ENCODE measurements around the gene FHIT. TPM values are rescaled to one million over a fixed set of nuclear protein-coding genes. Genes with fewer than 3 reads are reported as not detected.
"Not testable (repeated sequence)": the region's sequence is repeated elsewhere in the genome, so short reads cannot be mapped to it uniquely, and the experiment has no call there.

The FHIT gene
- total and polyA plus RNA-seq, 11 donors: 4.2 to 26.8 (median 16.5) TPM

GRCh38 chr3:59936472-59936871, 1314.8 kb downstream of the FHIT start:
- 68 to 77% (median 75%) methylated on average over 3 of the region's 3 CpGs for WGBS, 4 donors
- intact Hi-C loops (cut with DNase I): loop anchor here in 1 of 10 donors (5.0 kb wide), 1 partner anchor 231 kb away; no protein-coding TSS in a partner anchor

GRCh38 chr3:59935025-59935424, 1316.2 kb downstream of the FHIT start:
- 53 to 75% (median 61%) methylated on average over 1 of the region's 1 CpG for WGBS, 4 donors
- DNase-seq (no peak), ATAC-seq (no peak)
- Histone ChIP-seq H3K4me1 (peaks cover 0 to 4% (median 0%) of the 10 kb centered on the region in 12 donors), H3K36me3 (no peaks in the 10 kb centered on the region), H3K4me3 (no peak overlapping the region), H3K9me3 (no peaks in the 10 kb centered on the region), H3K27ac (no peak overlapping the region), H3K27me3 (no peaks in the 10 kb centered on the region)
- TF ChIP-seq CTCF (IDR thresholded peaks at IDR 0.05): no peak
- TF ChIP-seq POLR2A (IDR thresholded peaks at IDR 0.05): no peak
- intact Hi-C loops (cut with DNase I): loop anchor here in 1 of 10 donors (5.0 kb wide), 1 partner anchor 232 kb away; no protein-coding TSS in a partner anchor

More at GRCh38 chr3:59936472-59936871, 1314.8 kb downstream of the FHIT start:
- DNase-seq (no peak), ATAC-seq (no peak)
- no peaks in the 10 kb centered on the region for H3K36me3 ChIP-seq
- H3K4me1 ChIP-seq: peaks cover 0 to 12% (median 0%) of the 10 kb centered on the region in 12 donors
- TF ChIP-seq CTCF (IDR thresholded peaks at IDR 0.05): no peak
- TF ChIP-seq POLR2A (IDR thresholded peaks at IDR 0.05): no peak
- H3K27ac ChIP-seq: no peak overlapping the region
- no peaks in the 10 kb centered on the region for H3K27me3 ChIP-seq
- H3K4me3 ChIP-seq: no peak overlapping the region
- H3K9me3 ChIP-seq: no peaks in the 10 kb centered on the region

GRCh38 chr3:59934560-59934959, 1316.7 kb downstream of the FHIT start:
- 82 to 84% (median 84%) methylated on average over 2 of the region's 2 CpGs for WGBS, 4 donors
- intact Hi-C loops (cut with DNase I); H3K4me1 ChIP-seq; H3K36me3 ChIP-seq; ATAC-seq; H3K27ac ChIP-seq; DNase-seq; H3K27me3 ChIP-seq; H3K9me3 ChIP-seq; H3K4me3 ChIP-seq: not testable (repeated sequence)

GRCh38 chr3:59930170-59930569, 1321.1 kb downstream of the FHIT start:
- DNase-seq (no peak), ATAC-seq (no peak)
- no peak overlapping the region for H3K27ac ChIP-seq
- H3K9me3 ChIP-seq: no peaks in the 10 kb centered on the region
- H3K36me3 ChIP-seq: no peaks in the 10 kb centered on the region
- TF ChIP-seq POLR2A (IDR thresholded peaks at IDR 0.05): no peak
- TF ChIP-seq CTCF (IDR thresholded peaks at IDR 0.05): no peak
- WGBS, 4 donors: 87 to 98% (median 89%) methylated on average over 2 of the region's 2 CpGs
- H3K4me1 ChIP-seq: no peaks in the 10 kb centered on the region
- no peaks in the 10 kb centered on the region for H3K27me3 ChIP-seq
- intact Hi-C loops (cut with DNase I): no loop called here
- H3K4me3 ChIP-seq: no peak overlapping the region

- TF ChIP-seq POLR2A (IDR thresholded peaks at IDR 0.05) (no peak), CTCF (IDR thresholded peaks at IDR 0.05) (no peak)
- ATAC-seq: no peak
Observed at GRCh38 chr3:59927056-59927455, 1324.2 kb downstream of the FHIT start.

More at GRCh38 chr3:59927056-59927455, 1324.2 kb downstream of the FHIT start:
- Histone ChIP-seq H3K9me3 (no peaks in the 10 kb centered on the region), H3K36me3 (no peaks in the 10 kb centered on the region), H3K4me1 (no peaks in the 10 kb centered on the region), H3K4me3 (no peak overlapping the region), H3K27me3 (no peaks in the 10 kb centered on the region), H3K27ac (no peak overlapping the region)
- 88 to 95% (median 91%) methylated on average over 3 of the region's 3 CpGs for WGBS, 4 donors
- no peak for DNase-seq
- intact Hi-C loops (cut with DNase I): no loop called here
